ENCODE results near the gene CLEC4C. TPM values are rescaled to one million over a fixed set of nuclear protein-coding genes. Genes with fewer than 3 reads are reported as not detected.
"Not testable (repeated sequence)": the region's sequence is repeated elsewhere in the genome, so short reads cannot be mapped to it uniquely, and the experiment has no call there.

CLEC4C gene
- total RNA-seq, 1 donor from 2014 or later: not detected

- Histone ChIP-seq H3K36me3 (no peaks in the 10 kb centered on the region), H3K9me3 (no peaks in the 10 kb centered on the region), H3K4me1 (no peaks in the 10 kb centered on the region), H3K4me3 (no peak overlapping the region), H3K27ac (no peak overlapping the region), H3K27me3 (no peaks in the 10 kb centered on the region)
- intact Hi-C loops (cut with DNase I): no loop called here
- TF ChIP-seq POLR2A (IDR thresholded peaks at IDR 0.05): no peak
- no peak for TF ChIP-seq POLR2AphosphoS5 (IDR thresholded peaks at IDR 0.05; ENCODE audit: insufficient read depth in 1 of 2, low read depth in 1 of 2)
- TF ChIP-seq CTCF (IDR thresholded peaks at IDR 0.05): no peak
- DNase-seq (ENCODE audit: extremely low spot score in 2 of 2): no peak
Observed at GRCh38 chr12:7748852-7749251, 1.7 kb upstream of the CLEC4C start.

- Histone ChIP-seq H3K4me1 (no peaks in the 10 kb centered on the region), H3K27me3 (no peaks in the 10 kb centered on the region)
- no peak for DNase-seq (ENCODE audit: extremely low spot score in 2 of 2)
Observed at GRCh38 chr12:7732993-7733392, 14.2 kb downstream of the CLEC4C start.

GRCh38 chr12:7731486-7731885, 15.7 kb downstream of the CLEC4C start:
- intact Hi-C loops (cut with DNase I): no loop called here
- H3K9me3 ChIP-seq: no peaks in the 10 kb centered on the region
- H3K4me3 ChIP-seq: no peak overlapping the region
- no peaks in the 10 kb centered on the region for H3K4me1 ChIP-seq
- no peak overlapping the region for H3K27ac ChIP-seq
- DNase-seq (ENCODE audit: extremely low spot score in 2 of 2): no peak
- no peak for TF ChIP-seq POLR2A (IDR thresholded peaks at IDR 0.05)
- H3K36me3 ChIP-seq: no peaks in the 10 kb centered on the region
- no peaks in the 10 kb centered on the region for H3K27me3 ChIP-seq

More at GRCh38 chr12:7732993-7733392, 14.2 kb downstream of the CLEC4C start:
- Histone ChIP-seq H3K27ac (no peak overlapping the region), H3K36me3 (no peaks in the 10 kb centered on the region), H3K4me3 (no peak overlapping the region), H3K9me3 (no peaks in the 10 kb centered on the region)
- TF ChIP-seq POLR2AphosphoS5 (IDR thresholded peaks at IDR 0.05; ENCODE audit: insufficient read depth in 1 of 2, low read depth in 1 of 2) (no peak), CTCF (IDR thresholded peaks at IDR 0.05) (no peak), POLR2A (IDR thresholded peaks at IDR 0.05) (no peak)
- intact Hi-C loops (cut with DNase I): no loop called here

GRCh38 chr12:7730984-7731383, 16.2 kb downstream of the CLEC4C start:
- DNase-seq (ENCODE audit: extremely low spot score in 2 of 2); intact Hi-C loops (cut with DNase I); H3K27ac ChIP-seq: not testable (repeated sequence)

GRCh38 chr12:7729746-7730145, 17.4 kb downstream of the CLEC4C start:
- intact Hi-C loops (cut with DNase I): no loop called here

More at GRCh38 chr12:7730984-7731383, 16.2 kb downstream of the CLEC4C start:
- H3K4me3 ChIP-seq, H3K9me3 ChIP-seq, H3K4me1 ChIP-seq, H3K36me3 ChIP-seq, H3K27me3 ChIP-seq: not testable (repeated sequence)

GRCh38 chr12:7723926-7724325, 23.2 kb downstream of the CLEC4C start:
- DNase-seq (ENCODE audit: extremely low spot score in 2 of 2): no peak
- TF ChIP-seq POLR2A (IDR thresholded peaks at IDR 0.05) (no peak), CTCF (IDR thresholded peaks at IDR 0.05) (no peak), POLR2AphosphoS5 (IDR thresholded peaks at IDR 0.05; ENCODE audit: insufficient read depth in 1 of 2, low read depth in 1 of 2) (no peak)
- H3K9me3 ChIP-seq: no peaks in the 10 kb centered on the region
- no peak overlapping the region for H3K27ac ChIP-seq
- H3K36me3 ChIP-seq: no peaks in the 10 kb centered on the region
- H3K4me1 ChIP-seq: no peaks in the 10 kb centered on the region
- H3K4me3 ChIP-seq: no peak overlapping the region
- intact Hi-C loops (cut with DNase I): no loop called here
- no peaks in the 10 kb centered on the region for H3K27me3 ChIP-seq

More at GRCh38 chr12:7729746-7730145, 17.4 kb downstream of the CLEC4C start:
- Histone ChIP-seq H3K27me3 (no peaks in the 10 kb centered on the region), H3K4me1 (no peaks in the 10 kb centered on the region), H3K4me3 (no peak overlapping the region), H3K36me3 (no peaks in the 10 kb centered on the region), H3K27ac (no peak overlapping the region), H3K9me3 (no peaks in the 10 kb centered on the region)
- TF ChIP-seq POLR2A (IDR thresholded peaks at IDR 0.05) (no peak), CTCF (IDR thresholded peaks at IDR 0.05) (no peak), POLR2AphosphoS5 (IDR thresholded peaks at IDR 0.05; ENCODE audit: insufficient read depth in 1 of 2, low read depth in 1 of 2) (no peak)
- DNase-seq (ENCODE audit: extremely low spot score in 2 of 2): no peak

Data from vagina (tissue), 2 donors.